Measurements from ENCODE around the gene MOB3B.

The MOB3B gene

GRCh38 chr9:27304521-27304920, 225.1 kb downstream of the MOB3B start:
- H3K4me1 ChIP-seq (ENCODE audit: control insufficient read depth, insufficient read depth, low read length): no peaks in the 10 kb centered on the region
- no peak overlapping the region for H3K27ac ChIP-seq (ENCODE audit: low read depth, low read length)
- no peak overlapping the region for H3K4me3 ChIP-seq (ENCODE audit: low read length)
- H3K27me3 ChIP-seq (ENCODE audit: control insufficient read depth, insufficient read depth, low read length): no peaks in the 10 kb centered on the region
- H3K36me3 ChIP-seq (ENCODE audit: control insufficient read depth, insufficient read depth, low read length): no peaks in the 10 kb centered on the region
- no peak overlapping the region for H3K9ac ChIP-seq (ENCODE audit: low read length)

- no peak overlapping the region for H3K4me3 ChIP-seq (ENCODE audit: low read length)
- no peaks in the 10 kb centered on the region for H3K36me3 ChIP-seq (ENCODE audit: control insufficient read depth, insufficient read depth, low read length)
- H3K9ac ChIP-seq (ENCODE audit: low read length): no peak overlapping the region
- H3K27ac ChIP-seq (ENCODE audit: low read depth, low read length): no peak overlapping the region
- no peaks in the 10 kb centered on the region for H3K27me3 ChIP-seq (ENCODE audit: control insufficient read depth, insufficient read depth, low read length)
- H3K4me1 ChIP-seq (ENCODE audit: control insufficient read depth, insufficient read depth, low read length): no peaks in the 10 kb centered on the region
Observed at GRCh38 chr9:27303219-27303618, 226.4 kb downstream of the MOB3B start.

- Histone ChIP-seq H3K4me1 (ENCODE audit: control insufficient read depth, insufficient read depth, low read length) (no peaks in the 10 kb centered on the region), H3K4me3 (ENCODE audit: low read length) (no peak within 1 kb of the TSS), H3K9ac (ENCODE audit: low read length) (no peak within 1 kb of the TSS), H3K36me3 (ENCODE audit: control insufficient read depth, insufficient read depth, low read length) (no peaks in the 10 kb centered on the region), H3K27me3 (ENCODE audit: control insufficient read depth, insufficient read depth, low read length) (no peaks in the 10 kb centered on the region), H3K27ac (ENCODE audit: low read depth, low read length) (no peak within 1 kb of the TSS)
Observed at GRCh38 chr9:27297050-27297449, 232.6 kb downstream of the MOB3B start, which contains the start of gene EQTN. Gene EQTN (minus strand): TSS chr9:27297150. CDS start chr9:27297055, 95 bp downstream.

- Histone ChIP-seq H3K27me3 (ENCODE audit: control insufficient read depth, insufficient read depth, low read length) (no peaks in the 10 kb centered on the region), H3K36me3 (ENCODE audit: control insufficient read depth, insufficient read depth, low read length) (no peaks in the 10 kb centered on the region), H3K9ac (ENCODE audit: low read length) (no peak overlapping the region), H3K27ac (ENCODE audit: low read depth, low read length) (no peak overlapping the region), H3K4me3 (ENCODE audit: low read length) (no peak overlapping the region), H3K4me1 (ENCODE audit: control insufficient read depth, insufficient read depth, low read length) (no peaks in the 10 kb centered on the region)
Observed at GRCh38 chr9:27293996-27294395, 235.6 kb downstream of the MOB3B start.

- no peak overlapping the region for H3K9ac ChIP-seq (ENCODE audit: low read length)
- no peaks in the 10 kb centered on the region for H3K27me3 ChIP-seq (ENCODE audit: control insufficient read depth, insufficient read depth, low read length)
- no peaks in the 10 kb centered on the region for H3K4me1 ChIP-seq (ENCODE audit: control insufficient read depth, insufficient read depth, low read length)
- H3K36me3 ChIP-seq (ENCODE audit: control insufficient read depth, insufficient read depth, low read length): no peaks in the 10 kb centered on the region
- no peak overlapping the region for H3K4me3 ChIP-seq (ENCODE audit: low read length)
- no peak overlapping the region for H3K27ac ChIP-seq (ENCODE audit: low read depth, low read length)
Observed at GRCh38 chr9:27292659-27293405, 236.8 kb downstream of the MOB3B start.

GRCh38 chr9:27291292-27291691, 238.3 kb downstream of the MOB3B start:
- Histone ChIP-seq H3K4me3 (ENCODE audit: low read length) (no peak overlapping the region), H3K36me3 (ENCODE audit: control insufficient read depth, insufficient read depth, low read length) (no peaks in the 10 kb centered on the region), H3K4me1 (ENCODE audit: control insufficient read depth, insufficient read depth, low read length) (no peaks in the 10 kb centered on the region), H3K27me3 (ENCODE audit: control insufficient read depth, insufficient read depth, low read length) (no peaks in the 10 kb centered on the region), H3K9ac (ENCODE audit: low read length) (no peak overlapping the region), H3K27ac (ENCODE audit: low read depth, low read length) (no peak overlapping the region)

GRCh38 chr9:27282269-27282668, 247.3 kb downstream of the MOB3B start:
- H3K27ac ChIP-seq (ENCODE audit: low read depth, low read length): no peak overlapping the region
- no peaks in the 10 kb centered on the region for H3K4me1 ChIP-seq (ENCODE audit: control insufficient read depth, insufficient read depth, low read length)
- H3K27me3 ChIP-seq (ENCODE audit: control insufficient read depth, insufficient read depth, low read length): no peaks in the 10 kb centered on the region
- no peak overlapping the region for H3K4me3 ChIP-seq (ENCODE audit: low read length)
- H3K9ac ChIP-seq (ENCODE audit: low read length): no peak overlapping the region
- no peaks in the 10 kb centered on the region for H3K36me3 ChIP-seq (ENCODE audit: control insufficient read depth, insufficient read depth, low read length)

GRCh38 chr9:27280860-27281259, 248.8 kb downstream of the MOB3B start:
- Histone ChIP-seq H3K27ac (ENCODE audit: low read depth, low read length) (no peak overlapping the region), H3K4me3 (ENCODE audit: low read length) (no peak overlapping the region), H3K9ac (ENCODE audit: low read length) (no peak overlapping the region), H3K36me3 (ENCODE audit: control insufficient read depth, insufficient read depth, low read length) (no peaks in the 10 kb centered on the region), H3K4me1 (ENCODE audit: control insufficient read depth, insufficient read depth, low read length) (no peaks in the 10 kb centered on the region), H3K27me3 (ENCODE audit: control insufficient read depth, insufficient read depth, low read length) (no peaks in the 10 kb centered on the region)

GRCh38 chr9:27280249-27280648, 249.4 kb downstream of the MOB3B start:
- no peak overlapping the region for H3K27ac ChIP-seq (ENCODE audit: low read depth, low read length)
- no peaks in the 10 kb centered on the region for H3K36me3 ChIP-seq (ENCODE audit: control insufficient read depth, insufficient read depth, low read length)
- no peak overlapping the region for H3K4me3 ChIP-seq (ENCODE audit: low read length)
- no peaks in the 10 kb centered on the region for H3K27me3 ChIP-seq (ENCODE audit: control insufficient read depth, insufficient read depth, low read length)
- no peaks in the 10 kb centered on the region for H3K4me1 ChIP-seq (ENCODE audit: control insufficient read depth, insufficient read depth, low read length)
- no peak overlapping the region for H3K9ac ChIP-seq (ENCODE audit: low read length)

GRCh38 chr9:27279611-27280010, 250.0 kb downstream of the MOB3B start:
- Histone ChIP-seq H3K27ac (ENCODE audit: low read depth, low read length) (no peak overlapping the region), H3K27me3 (ENCODE audit: control insufficient read depth, insufficient read depth, low read length) (no peaks in the 10 kb centered on the region), H3K4me1 (ENCODE audit: control insufficient read depth, insufficient read depth, low read length) (no peaks in the 10 kb centered on the region), H3K4me3 (ENCODE audit: low read length) (no peak overlapping the region), H3K9ac (ENCODE audit: low read length) (no peak overlapping the region), H3K36me3 (ENCODE audit: control insufficient read depth, insufficient read depth, low read length) (no peaks in the 10 kb centered on the region)

- no peaks in the 10 kb centered on the region for H3K36me3 ChIP-seq (ENCODE audit: control insufficient read depth, insufficient read depth, low read length)
- no peak overlapping the region for H3K27ac ChIP-seq (ENCODE audit: low read depth, low read length)
- no peak overlapping the region for H3K4me3 ChIP-seq (ENCODE audit: low read length)
- H3K9ac ChIP-seq (ENCODE audit: low read length): no peak overlapping the region
- H3K27me3 ChIP-seq (ENCODE audit: control insufficient read depth, insufficient read depth, low read length): no peaks in the 10 kb centered on the region
- H3K4me1 ChIP-seq (ENCODE audit: control insufficient read depth, insufficient read depth, low read length): no peaks in the 10 kb centered on the region
Observed at GRCh38 chr9:27278374-27278773, 251.2 kb downstream of the MOB3B start.

GRCh38 chr9:27276193-27277030, 253.2 kb downstream of the MOB3B start:
- Histone ChIP-seq H3K9ac (ENCODE audit: low read length) (no peak overlapping the region), H3K4me3 (ENCODE audit: low read length) (peak overlapping the region; percentile 0), H3K27ac (ENCODE audit: low read depth, low read length) (no peak overlapping the region), H3K36me3 (ENCODE audit: control insufficient read depth, insufficient read depth, low read length) (no peaks in the 10 kb centered on the region), H3K4me1 (ENCODE audit: control insufficient read depth, insufficient read depth, low read length) (no peaks in the 10 kb centered on the region), H3K27me3 (ENCODE audit: control insufficient read depth, insufficient read depth, low read length) (no peaks in the 10 kb centered on the region)
